ENCODE data around the gene DUS1L.

The DUS1L gene

GRCh38 chr17:82095777-82096708 lies 30.4 kb upstream of the DUS1L start:
- H3K4me3 ChIP-seq (ENCODE audit: low read depth, low read length) = peak overlapping the region; percentile 87
- TF ChIP-seq, protein P1, sequence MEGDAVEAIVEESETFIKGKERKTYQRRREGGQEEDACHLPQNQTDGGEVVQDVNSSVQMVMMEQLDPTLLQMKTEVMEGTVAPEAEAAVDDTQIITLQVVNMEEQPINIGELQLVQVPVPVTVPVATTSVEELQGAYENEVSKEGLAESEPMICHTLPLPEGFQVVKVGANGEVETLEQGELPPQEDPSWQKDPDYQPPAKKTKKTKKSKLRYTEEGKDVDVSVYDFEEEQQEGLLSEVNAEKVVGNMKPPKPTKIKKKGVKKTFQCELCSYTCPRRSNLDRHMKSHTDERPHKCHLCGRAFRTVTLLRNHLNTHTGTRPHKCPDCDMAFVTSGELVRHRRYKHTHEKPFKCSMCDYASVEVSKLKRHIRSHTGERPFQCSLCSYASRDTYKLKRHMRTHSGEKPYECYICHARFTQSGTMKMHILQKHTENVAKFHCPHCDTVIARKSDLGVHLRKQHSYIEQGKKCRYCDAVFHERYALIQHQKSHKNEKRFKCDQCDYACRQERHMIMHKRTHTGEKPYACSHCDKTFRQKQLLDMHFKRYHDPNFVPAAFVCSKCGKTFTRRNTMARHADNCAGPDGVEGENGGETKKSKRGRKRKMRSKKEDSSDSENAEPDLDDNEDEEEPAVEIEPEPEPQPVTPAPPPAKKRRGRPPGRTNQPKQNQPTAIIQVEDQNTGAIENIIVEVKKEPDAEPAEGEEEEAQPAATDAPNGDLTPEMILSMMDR (IDR thresholded peaks at IDR 0.05; ENCODE audit: borderline replicate concordance, insufficient read depth, low read depth, low read length) = no peak

DNA sequence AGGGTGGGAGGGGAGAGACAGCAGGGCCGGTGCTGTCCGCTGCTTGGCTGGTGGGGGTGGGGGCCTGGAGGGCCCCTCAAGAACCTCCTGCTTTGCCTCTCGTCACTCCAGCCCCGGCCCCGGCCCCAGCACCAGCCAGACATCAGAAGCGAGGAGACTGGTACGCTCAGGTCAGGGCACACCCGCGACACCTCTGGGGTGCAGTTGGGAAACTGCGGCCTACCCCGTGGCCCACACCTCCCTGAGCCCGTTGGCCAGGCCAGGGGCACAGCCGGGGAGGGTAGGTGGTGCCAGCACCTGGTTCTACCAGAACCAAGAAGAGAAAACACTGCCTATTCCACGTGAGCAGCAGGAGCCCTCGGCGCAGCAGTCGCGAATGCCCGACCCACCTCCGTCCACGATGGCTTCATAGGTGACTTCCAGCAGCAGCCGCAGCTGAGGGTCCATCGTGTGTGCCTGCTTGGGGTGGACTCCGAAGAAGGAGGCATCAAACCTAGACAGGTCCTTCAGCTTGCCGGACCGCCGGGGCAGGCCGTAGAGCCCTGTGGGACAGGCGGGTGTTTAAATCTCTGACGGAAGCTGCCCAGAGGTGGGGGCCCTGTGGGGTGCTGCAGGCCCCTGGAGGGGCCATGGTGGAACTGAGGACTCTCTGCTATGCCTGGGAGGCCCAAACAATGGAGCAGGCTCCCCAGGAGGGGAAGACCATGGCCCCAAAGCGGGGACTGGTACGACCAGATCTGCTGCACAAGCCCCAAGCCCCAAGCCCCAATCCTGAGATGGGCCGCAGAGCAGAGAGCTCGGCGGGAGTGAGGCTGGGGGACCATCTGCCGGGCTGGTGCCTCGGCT lies 29.6 kb upstream of the DUS1L start:
- TF ChIP-seq, protein P1 (IDR thresholded peaks at IDR 0.05; ENCODE audit: borderline replicate concordance, insufficient read depth, low read depth, low read length) = no peak
- H3K4me3 ChIP-seq (ENCODE audit: low read depth, low read length) = no peak overlapping the region

GRCh38 chr17:82092995-82093751 lies 27.6 kb upstream of the DUS1L start:
- H3K4me3 ChIP-seq (ENCODE audit: low read depth, low read length) = no peak overlapping the region
- TF ChIP-seq, protein P1 (IDR thresholded peaks at IDR 0.05; ENCODE audit: borderline replicate concordance, insufficient read depth, low read depth, low read length) = no peak

DNA sequence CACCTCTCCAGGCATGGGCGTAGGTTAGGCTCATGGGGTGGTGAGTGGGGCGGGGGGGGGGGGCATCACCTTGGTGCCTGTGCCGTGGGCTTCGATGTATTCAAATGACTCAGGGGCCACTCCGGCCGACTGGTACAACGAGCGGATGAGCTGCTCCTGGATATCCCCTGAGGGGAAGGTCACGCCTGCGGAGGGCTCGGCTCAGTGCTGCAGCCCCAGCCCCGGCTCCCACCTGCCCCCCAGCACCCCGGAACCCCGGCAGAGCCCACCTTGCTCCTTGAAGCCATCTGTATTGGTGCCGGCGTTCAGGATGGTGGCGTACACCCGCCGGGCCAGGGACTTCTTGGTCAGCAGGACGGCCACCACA lies 27.0 kb upstream of the DUS1L start:
- TF ChIP-seq, protein P1 (IDR thresholded peaks at IDR 0.05; ENCODE audit: borderline replicate concordance, insufficient read depth, low read depth, low read length) = no peak
- H3K4me3 ChIP-seq (ENCODE audit: low read depth, low read length) = no peak overlapping the region

DNA sequence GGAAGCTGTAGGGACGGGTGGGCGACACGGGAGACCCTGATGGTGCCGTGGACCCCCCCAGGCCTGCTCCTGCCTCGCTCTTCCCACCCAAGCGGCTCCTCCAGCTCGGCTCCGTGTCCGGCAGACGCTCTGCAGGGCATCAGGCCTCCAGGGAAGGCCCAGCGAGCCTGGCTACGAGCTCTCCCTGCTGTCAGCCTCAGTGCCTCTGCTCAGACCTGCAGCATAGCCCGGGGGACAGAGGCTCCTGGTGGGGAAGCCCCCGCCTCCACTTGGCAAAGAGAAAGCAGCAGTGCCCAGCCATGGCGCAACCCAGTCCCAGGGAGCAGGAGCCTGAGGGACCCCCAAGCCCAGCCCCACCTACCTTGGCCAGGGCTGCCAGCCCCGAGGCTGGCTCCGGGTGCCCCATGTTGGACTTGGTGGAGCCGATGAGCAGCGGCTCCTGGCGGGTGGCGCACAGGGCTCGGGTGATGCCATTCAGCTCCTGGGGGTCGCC lies 26.5 kb upstream of the DUS1L start:
- no peak overlapping the region for H3K4me3 ChIP-seq (ENCODE audit: low read depth, low read length)
- TF ChIP-seq, protein P1 (IDR thresholded peaks at IDR 0.05; ENCODE audit: borderline replicate concordance, insufficient read depth, low read depth, low read length) = no peak

DNA sequence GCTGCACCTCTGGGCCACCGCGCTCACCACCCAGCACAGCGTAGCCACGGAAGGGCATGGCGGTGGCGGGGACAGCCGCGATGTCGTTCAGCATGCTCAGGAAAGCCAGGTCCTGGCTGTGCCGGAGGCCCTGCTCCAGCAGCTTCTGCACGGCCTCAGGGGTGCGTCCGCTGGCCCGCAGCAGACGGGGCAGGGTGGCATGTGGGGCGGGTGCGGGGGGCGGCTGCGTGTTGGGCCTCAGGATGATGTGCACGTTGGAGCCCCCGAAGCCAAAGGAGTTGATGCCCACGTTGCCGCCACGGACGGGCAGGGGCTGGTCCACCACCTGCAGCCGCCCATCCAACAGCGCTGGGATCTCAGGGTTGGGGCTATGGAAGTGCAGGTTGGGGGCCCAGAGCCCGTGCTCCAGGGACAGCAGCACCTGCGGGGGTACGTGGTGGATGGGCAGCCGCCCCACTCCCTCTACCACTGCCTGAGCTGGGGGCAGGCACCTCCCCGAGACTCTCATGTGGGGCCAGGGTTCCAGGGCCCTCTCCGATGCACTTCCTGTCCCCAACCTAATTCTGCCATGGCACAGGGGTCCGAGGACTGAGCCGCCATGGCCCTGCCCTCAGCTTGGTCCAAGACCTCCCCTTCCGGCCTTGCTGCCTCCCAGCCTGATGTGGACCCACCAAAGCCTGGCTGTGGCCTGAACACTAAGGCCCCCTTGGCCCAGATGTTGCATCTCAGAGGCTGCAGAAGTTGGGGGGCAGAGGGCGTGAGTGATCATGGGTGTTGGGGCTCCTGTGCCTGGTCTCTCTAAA lies 25.9 kb upstream of the DUS1L start:
- TF ChIP-seq, protein P1 (IDR thresholded peaks at IDR 0.05; ENCODE audit: borderline replicate concordance, insufficient read depth, low read depth, low read length) = no peak
- H3K4me3 ChIP-seq (ENCODE audit: low read depth, low read length) = no peak overlapping the region

Data from GM12875 (cell line).